ENCODE measurements around the gene IMPACT. TPM values are rescaled to one million over a fixed set of nuclear protein-coding genes. Genes with fewer than 3 reads are reported as not detected.

The IMPACT gene, protein sequence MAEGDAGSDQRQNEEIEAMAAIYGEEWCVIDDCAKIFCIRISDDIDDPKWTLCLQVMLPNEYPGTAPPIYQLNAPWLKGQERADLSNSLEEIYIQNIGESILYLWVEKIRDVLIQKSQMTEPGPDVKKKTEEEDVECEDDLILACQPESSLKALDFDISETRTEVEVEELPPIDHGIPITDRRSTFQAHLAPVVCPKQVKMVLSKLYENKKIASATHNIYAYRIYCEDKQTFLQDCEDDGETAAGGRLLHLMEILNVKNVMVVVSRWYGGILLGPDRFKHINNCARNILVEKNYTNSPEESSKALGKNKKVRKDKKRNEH
- polyA plus RNA-seq (ENCODE audit: insufficient read length in 4 of 4): 10 to 100 TPM; 45.7 to 76.4 (median 62.4) TPM

DNA sequence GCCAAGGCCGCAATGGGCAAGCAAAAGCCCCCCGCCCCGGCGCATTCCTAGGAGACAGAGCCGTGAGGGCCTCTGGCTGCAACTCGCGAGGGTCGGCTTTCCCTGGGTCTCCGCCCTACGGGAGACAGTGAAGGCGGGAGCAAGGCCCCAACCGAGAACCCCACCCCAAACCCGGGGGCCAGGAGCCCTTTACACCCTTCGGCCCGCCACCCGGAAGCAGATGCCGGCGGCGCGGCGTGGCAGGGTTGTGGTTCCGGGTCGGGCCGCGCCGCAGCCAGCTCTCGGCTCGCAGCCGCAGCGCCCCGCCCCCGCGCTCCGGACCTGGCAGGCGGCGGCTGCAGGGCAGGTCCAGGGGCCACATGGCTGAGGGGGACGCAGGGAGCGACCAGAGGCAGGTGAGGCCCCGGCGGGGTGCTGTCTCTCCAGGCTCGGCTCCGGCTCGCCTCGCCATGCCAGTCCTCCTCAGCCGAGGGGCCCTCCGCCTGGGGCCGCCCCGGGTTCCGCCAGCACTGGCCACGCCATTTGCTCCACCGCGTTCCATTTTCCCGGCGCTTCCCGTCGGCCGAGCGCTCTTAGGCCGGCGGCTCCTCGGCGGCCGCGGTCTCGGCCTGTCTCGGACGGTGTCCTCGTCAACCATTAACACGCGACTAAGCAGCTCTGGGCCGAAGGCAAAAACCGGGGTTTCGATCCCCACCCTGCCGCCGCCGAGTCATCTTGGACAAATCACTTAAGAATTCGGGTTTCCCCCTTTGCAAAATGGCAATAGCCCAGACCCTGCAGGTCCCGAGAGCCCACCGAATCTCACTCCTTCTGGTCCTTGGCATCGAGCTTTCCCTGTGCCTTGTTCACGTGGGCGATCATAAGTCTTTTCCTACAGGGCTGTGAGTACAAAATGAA lies at the start of gene IMPACT:
Gene IMPACT (plus strand): TSS at position 273 of the 897 bp plus-strand sequence. CDS start 87 bp downstream, at position 360.
- peak; percentile 60 to 79 (median 68) for DNase-seq (ENCODE audit: low read depth in 4 of 4, low spot score in 2 of 4)

DNA sequence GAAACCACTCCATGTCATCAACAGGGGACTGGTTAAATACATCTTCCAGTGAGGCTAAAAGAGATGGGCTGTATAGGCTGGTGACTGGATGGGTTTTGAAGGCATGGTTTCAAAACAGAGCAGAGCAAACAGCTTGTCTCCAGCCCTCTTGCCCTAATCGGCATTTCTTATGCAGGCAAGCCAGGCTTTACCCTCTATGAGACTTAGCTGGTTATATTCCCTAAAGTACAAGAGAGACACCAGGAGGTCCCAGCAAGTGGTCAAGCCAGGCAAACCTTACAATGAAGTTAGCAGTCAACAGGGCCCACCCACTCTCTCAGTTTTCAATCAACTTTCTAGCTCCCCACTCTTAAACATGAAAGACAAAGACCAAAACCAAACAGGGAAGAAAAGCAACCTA lies 47.9 kb upstream of the IMPACT start:
- DNase-seq (ENCODE audit: low read depth in 4 of 4, low spot score in 2 of 4): no peak

- DNase-seq (ENCODE audit: low read depth in 4 of 4, low spot score in 2 of 4): no peak
Measured at GRCh38 chr18:24380163-24380747, 46.2 kb upstream of the IMPACT start.

DNA sequence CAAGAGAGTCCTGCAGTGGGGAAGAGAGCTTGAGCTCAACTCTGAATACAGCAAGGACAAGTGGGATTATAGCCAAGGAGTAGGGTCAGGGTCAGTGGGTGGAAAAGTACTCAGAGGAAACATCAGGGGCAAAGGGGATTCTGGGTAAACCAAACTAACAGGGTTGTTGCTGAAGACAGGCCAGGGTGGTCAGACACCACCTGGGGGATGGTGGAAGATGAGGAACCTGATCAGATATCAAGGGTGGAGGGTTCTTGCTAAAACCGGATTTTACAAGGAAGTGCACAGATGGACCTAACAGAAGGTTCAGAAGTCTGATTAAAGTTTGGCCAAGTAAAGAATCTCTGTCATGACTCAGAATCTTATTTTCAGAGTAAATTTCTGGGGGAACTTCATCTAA lies 45.3 kb upstream of the IMPACT start:
- DNase-seq (ENCODE audit: low read depth in 4 of 4, low spot score in 2 of 4): no peak

GRCh38 chr18:24386681-24387080 lies 39.8 kb upstream of the IMPACT start:
- no peak for DNase-seq (ENCODE audit: low read depth in 4 of 4, low spot score in 2 of 4)

GRCh38 chr18:24388957-24389356 lies 37.5 kb upstream of the IMPACT start:
- no peak for DNase-seq (ENCODE audit: low read depth in 4 of 4, low spot score in 2 of 4)

GRCh38 chr18:24395049-24395795 lies 31.2 kb upstream of the IMPACT start:
- DNase-seq (ENCODE audit: low read depth in 4 of 4, low spot score in 2 of 4): no peak

DNA sequence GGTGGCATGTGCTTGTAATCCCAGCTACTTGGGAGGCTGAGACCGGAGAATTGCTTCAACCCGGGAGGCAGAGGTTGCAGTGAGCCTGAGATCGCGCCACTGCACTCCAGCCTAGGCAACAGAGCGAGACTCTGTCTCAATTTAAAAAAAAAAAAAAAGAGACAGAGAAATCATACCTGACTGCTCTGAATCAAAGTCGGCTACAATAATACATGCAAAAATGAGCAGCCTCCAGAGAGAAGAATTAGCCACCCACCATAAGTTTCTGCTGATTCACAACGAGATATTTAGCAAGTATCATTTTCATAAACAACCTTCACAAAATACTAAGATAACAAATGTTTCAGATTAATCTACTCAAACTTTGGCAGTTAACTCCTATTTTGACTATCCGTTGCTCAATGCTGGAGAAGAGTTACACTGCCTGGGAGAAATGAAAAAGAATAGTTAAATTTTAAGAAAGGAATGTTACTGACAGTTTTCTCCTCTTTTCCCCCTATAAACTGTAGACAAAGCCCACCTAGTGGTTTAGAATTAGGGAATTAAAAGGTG lies 30.3 kb upstream of the IMPACT start:
- DNase-seq (ENCODE audit: low read depth in 4 of 4, low spot score in 2 of 4): no peak

- DNase-seq (ENCODE audit: low read depth in 4 of 4, low spot score in 2 of 4): peak; percentile 39 to 77 (median 56)
Measured at GRCh38 chr18:24397131-24397693, 29.3 kb upstream of the IMPACT start.

GRCh38 chr18:24397694-24398368 lies 28.6 kb upstream of the IMPACT start, which contains the start of gene OSBPL1A:
Gene OSBPL1A, minus strand, starts transcription at chr18:24397824. Its CDS starts 20,291 bp downstream, at chr18:24377533.
- peak; percentile 69 to 84 (median 77) for DNase-seq (ENCODE audit: low read depth in 4 of 4, low spot score in 2 of 4)

GRCh38 chr18:24398540-24398939 lies 27.9 kb upstream of the IMPACT start:
- no peak for DNase-seq (ENCODE audit: low read depth in 4 of 4, low spot score in 2 of 4)

DNA sequence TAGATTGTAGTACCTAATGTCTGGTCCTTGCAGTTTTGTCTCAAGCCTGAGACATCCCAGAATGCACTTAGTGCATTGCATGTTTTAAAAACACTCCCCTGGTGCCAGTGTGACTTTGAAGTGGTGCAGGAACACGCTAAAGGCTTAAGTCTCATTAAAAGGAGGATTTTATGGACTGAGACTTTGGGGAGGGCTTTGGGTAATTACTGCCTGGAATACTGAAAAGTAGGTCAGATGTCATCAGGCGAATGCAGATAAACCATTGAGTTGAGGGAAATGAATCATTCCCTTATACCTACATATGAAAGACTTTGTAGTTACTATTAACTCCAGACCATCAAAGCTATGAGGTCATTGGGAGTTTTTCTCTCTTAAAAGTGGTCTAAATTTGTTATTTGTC lies 25.9 kb upstream of the IMPACT start:
- DNase-seq (ENCODE audit: low read depth in 4 of 4, low spot score in 2 of 4): no peak

GRCh38 chr18:24402209-24402785 lies 24.2 kb upstream of the IMPACT start:
- DNase-seq (ENCODE audit: low read depth in 4 of 4, low spot score in 2 of 4): no peak

GRCh38 chr18:24403076-24403475 lies 23.4 kb upstream of the IMPACT start:
- DNase-seq (ENCODE audit: low read depth in 4 of 4, low spot score in 2 of 4): no peak

DNA sequence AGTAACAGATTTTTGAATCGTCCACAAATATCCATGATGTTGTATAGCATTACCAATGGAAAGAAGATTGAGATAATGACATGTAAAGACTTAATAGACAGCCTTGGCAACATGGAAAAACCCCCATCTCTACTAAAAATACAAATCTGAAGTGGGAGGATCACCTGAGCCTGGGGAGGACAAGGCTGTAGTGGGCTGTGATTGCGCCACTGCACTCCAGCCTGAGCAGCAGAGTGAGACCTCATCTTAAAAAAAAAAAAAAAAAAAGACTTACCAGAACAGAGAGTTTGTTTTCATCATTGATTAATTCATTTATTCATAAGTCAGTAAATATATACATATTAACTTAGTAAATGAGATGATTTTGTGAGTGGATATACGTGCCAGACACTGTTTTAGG lies 21.9 kb upstream of the IMPACT start:
- DNase-seq (ENCODE audit: low read depth in 4 of 4, low spot score in 2 of 4): no peak

GRCh38 chr18:24408496-24408895 lies 18.0 kb upstream of the IMPACT start:
- DNase-seq (ENCODE audit: low read depth in 4 of 4, low spot score in 2 of 4): no peak

- DNase-seq (ENCODE audit: low read depth in 4 of 4, low spot score in 2 of 4): no peak
Measured at GRCh38 chr18:24413148-24413547, 13.3 kb upstream of the IMPACT start.

DNA sequence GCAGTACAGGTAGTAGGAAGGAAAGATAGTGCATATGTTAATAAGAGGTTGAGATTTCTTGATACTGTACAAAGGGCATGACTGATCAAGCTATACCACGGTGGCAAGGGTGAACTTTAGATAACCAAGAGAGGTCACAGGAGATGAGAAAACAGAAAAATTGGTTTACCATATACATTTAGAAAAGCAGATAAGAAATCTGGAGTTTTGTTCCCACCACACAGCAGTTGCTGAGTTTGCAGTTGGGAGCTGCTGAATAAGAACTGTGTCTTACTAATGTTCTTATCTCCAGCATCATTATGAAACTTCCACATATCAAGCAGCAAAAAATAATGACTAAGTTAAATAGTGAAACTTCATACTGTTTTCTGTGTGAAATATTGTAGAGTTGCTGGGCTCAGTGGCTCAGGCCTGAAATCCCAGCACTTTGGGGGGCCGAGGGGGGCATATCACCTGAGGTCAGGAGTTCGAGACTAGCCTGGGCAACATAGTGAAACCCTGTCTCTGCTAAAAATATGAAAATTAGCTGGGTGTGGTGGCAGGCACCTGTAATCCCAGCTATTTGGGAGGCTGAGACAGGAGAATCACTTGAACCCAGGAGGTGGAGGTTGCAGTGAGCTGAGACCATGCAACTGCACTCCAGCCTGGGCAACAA lies 12.0 kb upstream of the IMPACT start:
- DNase-seq (ENCODE audit: low read depth in 4 of 4, low spot score in 2 of 4): no peak
